ENCODE measurements around the gene EPC1. TPM values are rescaled to one million over a fixed set of nuclear protein-coding genes. Genes with fewer than 3 reads are reported as not detected.
"Not testable (repeated sequence)": the region's sequence is repeated elsewhere in the genome, so short reads cannot be mapped to it uniquely, and the experiment has no call there.

Gene EPC1
- total RNA-seq (2014; rRNA removed; shearing (Covaris generic); ENCODE audit: low replicate concordance): 7.5 and 17.0 TPM in 2 replicates

- peak; percentile 88 for DNase-seq (ENCODE audit: low read depth)
- in situ Hi-C loops (cut with HindIII; ENCODE audit: low pct_unique_long_range_greater_than_20kb, low sequenced_read_pairs): no loop called here
These were observed at the start of gene EPC1 for GRCh38 chr10:32346551-32347362. Gene EPC1 (minus strand): TSS chr10:32347158. CDS start chr10:32346915, 243 bp downstream.

GRCh38 chr10:32393911-32394310 is 47.0 kb upstream of the EPC1 start:
- no peak for DNase-seq (ENCODE audit: low read depth)
- in situ Hi-C loops (cut with HindIII; ENCODE audit: low pct_unique_long_range_greater_than_20kb, low sequenced_read_pairs): no loop called here

GRCh38 chr10:32392284-32392683 is 45.3 kb upstream of the EPC1 start:
- in situ Hi-C loops (cut with HindIII; ENCODE audit: low pct_unique_long_range_greater_than_20kb, low sequenced_read_pairs); DNase-seq (ENCODE audit: low read depth): not testable (repeated sequence)

- in situ Hi-C loops (cut with HindIII; ENCODE audit: low pct_unique_long_range_greater_than_20kb, low sequenced_read_pairs): no loop called here
- DNase-seq (ENCODE audit: low read depth): no peak
These were observed 43.2 kb upstream of the EPC1 start for GRCh38 chr10:32390193-32390592.

GRCh38 chr10:32388258-32389027 is 41.5 kb upstream of the EPC1 start:
- in situ Hi-C loops (cut with HindIII; ENCODE audit: low pct_unique_long_range_greater_than_20kb, low sequenced_read_pairs): no loop called here
- no peak for DNase-seq (ENCODE audit: low read depth)

GRCh38 chr10:32386623-32387260 is 39.8 kb upstream of the EPC1 start:
- DNase-seq (ENCODE audit: low read depth): no peak
- in situ Hi-C loops (cut with HindIII; ENCODE audit: low pct_unique_long_range_greater_than_20kb, low sequenced_read_pairs): no loop called here

GRCh38 chr10:32384171-32384570 is 37.2 kb upstream of the EPC1 start:
- in situ Hi-C loops (cut with HindIII; ENCODE audit: low pct_unique_long_range_greater_than_20kb, low sequenced_read_pairs): no loop called here
- peak; percentile 66 for DNase-seq (ENCODE audit: low read depth)

- no peak for DNase-seq (ENCODE audit: low read depth)
- in situ Hi-C loops (cut with HindIII; ENCODE audit: low pct_unique_long_range_greater_than_20kb, low sequenced_read_pairs): no loop called here
These were observed 34.2 kb upstream of the EPC1 start for GRCh38 chr10:32381165-32381564.

GRCh38 chr10:32379950-32380551 is 33.1 kb upstream of the EPC1 start:
- no peak for DNase-seq (ENCODE audit: low read depth)
- in situ Hi-C loops (cut with HindIII; ENCODE audit: low pct_unique_long_range_greater_than_20kb, low sequenced_read_pairs): no loop called here

- in situ Hi-C loops (cut with HindIII; ENCODE audit: low pct_unique_long_range_greater_than_20kb, low sequenced_read_pairs): no loop called here
- DNase-seq (ENCODE audit: low read depth): peak; percentile 93
These were observed 32.5 kb upstream of the EPC1 start for GRCh38 chr10:32379318-32379949.

GRCh38 chr10:32378363-32379317 is 31.7 kb upstream of the EPC1 start:
- peak; percentile 85 for DNase-seq (ENCODE audit: low read depth)
- in situ Hi-C loops (cut with HindIII; ENCODE audit: low pct_unique_long_range_greater_than_20kb, low sequenced_read_pairs): no loop called here

- in situ Hi-C loops (cut with HindIII; ENCODE audit: low pct_unique_long_range_greater_than_20kb, low sequenced_read_pairs): no loop called here
- peak; percentile 75 for DNase-seq (ENCODE audit: low read depth)
These were observed 30.7 kb upstream of the EPC1 start for GRCh38 chr10:32377458-32378259.

GRCh38 chr10:32376771-32377170 is 29.8 kb upstream of the EPC1 start:
- in situ Hi-C loops (cut with HindIII; ENCODE audit: low pct_unique_long_range_greater_than_20kb, low sequenced_read_pairs): no loop called here
- no peak for DNase-seq (ENCODE audit: low read depth)

- DNase-seq (ENCODE audit: low read depth): no peak
- in situ Hi-C loops (cut with HindIII; ENCODE audit: low pct_unique_long_range_greater_than_20kb, low sequenced_read_pairs): no loop called here
These were observed 29.1 kb upstream of the EPC1 start for GRCh38 chr10:32376097-32376496.

GRCh38 chr10:32375631-32376030 is 28.7 kb upstream of the EPC1 start:
- no peak for DNase-seq (ENCODE audit: low read depth)
- in situ Hi-C loops (cut with HindIII; ENCODE audit: low pct_unique_long_range_greater_than_20kb, low sequenced_read_pairs): no loop called here

GRCh38 chr10:32374605-32375004 is 27.6 kb upstream of the EPC1 start:
- in situ Hi-C loops (cut with HindIII; ENCODE audit: low pct_unique_long_range_greater_than_20kb, low sequenced_read_pairs): no loop called here

More at GRCh38 chr10:32374605-32375004, 27.6 kb upstream of the EPC1 start:
- no peak for DNase-seq (ENCODE audit: low read depth)
